Spleen (tissue), 13 donors: ENCODE results near the gene ACTR3C. TPM values are rescaled to one million over a fixed set of nuclear protein-coding genes. Genes with fewer than 3 reads are reported as not detected.
A peak's percentile ranks its signal among the peaks of the same experiment; 100 is the strongest.

Experiments used
- DNase-seq: peaks from one replicate; pipeline ENCODE4 v3.0.0-alpha.2; 2020
- H3K27ac ChIP-seq, 8 donors: fragments of 200-600 bp; sonication (generic) in 7 of 8; 1 replicate in 4 of 8; 2 replicates in 4 of 8; pipeline versions ENCODE4 v1.5.0 to v1.8.0; 2016 to 2021; ENCODE audit warnings: inconsistent platforms in 4 of 8, mild to moderate bottlenecking in 4 of 8, moderate library complexity in 1 of 8
- H3K27me3 ChIP-seq, 7 donors: fragments of 200-600 bp; sonication (generic) in 6 of 7; replicated peaks in 1 of 7; 1 replicate in 4 of 7; 2 replicates in 3 of 7; pipeline versions ENCODE4 v1.5.0 to v1.8.0; 2016 to 2021; ENCODE audit warnings: inconsistent platforms in 3 of 7, mild to moderate bottlenecking in 1 of 7
- H3K36me3 ChIP-seq, 6 donors: fragments of 200-600 bp; sonication (generic) in 5 of 6; 1 replicate in 4 of 6; 2 replicates in 2 of 6; pipeline versions ENCODE4 v1.5.0 to v1.8.0; 2016 to 2021; ENCODE audit warnings: inconsistent platforms in 2 of 6
- H3K4me1 ChIP-seq, 6 donors: fragments of 200-600 bp; sonication (generic) in 5 of 6; 1 replicate in 3 of 6; 2 replicates in 3 of 6; pipeline versions ENCODE4 v1.5.0 to v1.8.0; 2016 to 2021; ENCODE audit warnings: inconsistent platforms in 3 of 6
- H3K4me3 ChIP-seq, 8 donors: fragments of 200-600 bp; sonication (generic) in 7 of 8; 1 replicate in 4 of 8; 2 replicates in 4 of 8; pipeline versions ENCODE4 v1.5.0 to v1.8.0; 2016 to 2021; ENCODE audit warnings: inconsistent platforms in 4 of 8, mild to moderate bottlenecking in 4 of 8, moderate library complexity in 2 of 8
- H3K9me3 ChIP-seq, 8 donors: fragments of 200-600 bp; sonication (generic) in 7 of 8; 1 replicate in 4 of 8; 2 replicates in 4 of 8; pipeline versions ENCODE4 v1.5.0 to v1.8.0; 2016 to 2021; ENCODE audit warnings: inconsistent platforms in 4 of 8
- CTCF ChIP-seq, 11 experiments: fragments of 200-600 bp in 7 of 11; fragments of 450-650 bp in 4 of 11; sonication (generic) in 4 of 11; IDR thresholded peaks in 8 of 11; conservative IDR thresholded peaks in 3 of 11; 1 replicate in 7 of 11; 2 replicates in 4 of 11; pipeline versions ENCODE4 v1.4.0 to v1.8.0; 2016 to 2021; ENCODE audit warnings: antibody characterized with exemption in 11 of 11, inconsistent platforms in 4 of 11, mild to moderate bottlenecking in 1 of 11
- POLR2A ChIP-seq, 3 donors: fragments of 450-650 bp; IDR thresholded peaks; one replicate each; pipeline ENCODE4 v1.5.1; 2017; ENCODE audit warnings: antibody characterized with exemption in 3 of 3, mild to moderate bottlenecking in 1 of 3
- POLR2AphosphoS5 ChIP-seq, 3 donors: sonication (generic); formaldehyde crosslinking; IDR thresholded peaks; one replicate each; pipeline ENCODE4 v1.5.1; 2017; ENCODE audit warnings: antibody characterized with exemption in 3 of 3
- WGBS, 5 donors: extraction: QIAGEN DNeasy Blood & Tissue Kit in 3 of 5; methylation state at CpG; one replicate each; pipeline versions ENCODE4 v1.1.5 to v1.1.7; 2013 to 2018; 5-methylcytosine and 5-hydroxymethylcytosine counted together
- intact Hi-C: fragments of 100-400 bp; cut with DNase I; formaldehyde crosslinking; loops from one replicate; pipeline ENCODE4 v1.15.0; 2023; ENCODE audit warnings: low total_unique reads
- long read RNA-seq, 2 donors: transcript quantifications; one replicate each; lab custom pipeline, GENCODE V29; 2026
- polyA plus RNA-seq, 3 donors: library from polyadenylated mRNA; stranded (reverse); fragments of 200-250 nt; gene quantifications; one replicate each; pipeline ENCODE4 v1.2.1, GENCODE V29; 2013
- total RNA-seq, 7 donors: library from RNA; depleted of rRNA in 3 of 7; stranded (reverse); fragments of >200 nt in 3 of 7; fragmentation: NEBNext Ultra II Directional in 4 of 7; extraction: Animal tissue kit (Norgen Biotek cat#: 25700) in 4 of 7; gene quantifications; one replicate each; pipeline versions ENCODE4 v1.1.0 to v1.2.1, GENCODE V29; 2016 to 2021
- donor health status: healthy with polysubstance abuse.
- donor health status: DM: no; HTN: no; CAD: no; lungs with moderate emphysema.
- donor health status: DM: no; HTN: no; CAD: no.
- donor health status: Bipolar disorder and iron deficiency.
- donor health status: healthy.
- donor health status: DM: no; HTN: no; CAD: no.
- donor health status: DM: yes; HTN: yes; CAD: no.

ACTR3C gene
- total RNA-seq: 10 to 100 TPM in 4 of 7 donors, 1 to 10 TPM in 3; 6.6 to 18.6 (median 10.8) TPM
- 1 to 10 TPM in 2 of 3 donors, under 1 TPM in 1; 0.78 to 2.6 (median 1.6) TPM for polyA plus RNA-seq
- long read RNA-seq, donor 1: 0 reads
- long read RNA-seq, donor 2: 0 reads

GRCh38 chr7:150322833-150323681 lies at the start of gene ACTR3C, which contains the start of gene LRRC61:
Gene ACTR3C, minus strand, starts transcription at chr7:150323545. Its CDS starts 28,249 bp downstream, at chr7:150295296.
Gene LRRC61, plus strand, starts transcription at chr7:150323355. Its CDS starts 13,507 bp downstream, at chr7:150336862.
- TF ChIP-seq CTCF (IDR thresholded peaks at IDR 0.05 in 8 of 11, conservative IDR thresholded peaks at IDR 0.05 in 3 of 11) (peak in 8 of 11 experiments; percentile 9 to 49 (median 30)), POLR2A (IDR thresholded peaks at IDR 0.05) (no peak), POLR2AphosphoS5 (IDR thresholded peaks at IDR 0.05) (peak; percentile 85 to 90 (median 86))
- DNase-seq: peak; percentile 93
- Histone ChIP-seq H3K9me3 (no peaks in the 10 kb centered on the region), H3K4me1 (peaks cover 10 to 70% (median 38%) of the 10 kb centered on the region in 6 donors), H3K27ac (peak within 1 kb of the TSS; percentile 84 to 95 (median 92)), H3K4me3 (peak within 1 kb of the TSS; percentile 46 to 75 (median 62)), H3K36me3 (peaks cover 0 to 27% (median 8%) of the 10 kb centered on the region in 6 donors), H3K27me3 (peaks cover 0 to 4% (median 0%) of the 10 kb centered on the region in 7 donors)
- WGBS, 5 donors: 3 to 19% (median 6%) methylated on average over 21 to 82 of the region's 82 CpGs
- intact Hi-C loops: no loop called here

DNA sequence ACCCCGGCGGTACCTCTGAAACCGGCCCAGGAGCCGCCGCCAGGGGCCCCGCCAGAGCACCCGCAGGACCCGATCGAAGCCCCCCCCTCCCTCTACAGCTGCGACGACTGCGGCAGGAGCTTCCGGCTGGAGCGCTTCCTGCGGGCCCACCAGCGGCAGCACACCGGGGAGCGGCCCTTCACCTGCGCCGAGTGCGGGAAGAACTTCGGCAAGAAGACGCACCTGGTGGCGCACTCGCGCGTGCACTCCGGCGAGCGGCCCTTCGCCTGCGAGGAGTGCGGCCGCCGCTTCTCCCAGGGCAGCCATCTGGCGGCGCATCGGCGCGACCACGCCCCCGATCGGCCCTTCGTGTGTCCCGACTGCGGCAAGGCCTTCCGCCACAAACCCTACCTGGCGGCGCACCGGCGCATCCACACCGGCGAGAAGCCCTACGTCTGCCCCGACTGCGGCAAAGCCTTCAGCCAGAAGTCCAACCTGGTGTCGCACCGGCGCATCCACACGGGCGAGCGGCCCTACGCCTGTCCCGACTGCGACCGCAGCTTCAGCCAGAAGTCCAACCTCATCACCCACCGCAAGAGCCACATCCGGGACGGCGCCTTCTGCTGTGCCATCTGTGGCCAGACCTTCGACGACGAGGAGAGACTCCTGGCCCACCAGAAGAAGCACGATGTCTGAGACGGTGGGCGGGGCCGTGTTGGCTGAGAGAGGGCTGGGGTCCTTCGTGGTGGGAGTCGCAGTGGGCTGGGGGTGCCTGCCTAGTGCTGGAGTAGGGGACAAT lies 49.1 kb upstream of the ACTR3C start:
- 90 to 95% (median 93%) methylated on average over 37 to 79 of the region's 79 CpGs for WGBS, 5 donors
- Histone ChIP-seq H3K27ac (peak overlapping the region in 2 of 8 donors; percentile 5 to 45), H3K4me3 (no peak overlapping the region), H3K4me1 (peaks cover 28 to 93% (median 67%) of the 10 kb centered on the region in 6 donors), H3K36me3 (peaks cover 0 to 53% (median 35%) of the 10 kb centered on the region in 6 donors), H3K27me3 (no peaks in the 10 kb centered on the region), H3K9me3 (no peaks in the 10 kb centered on the region)
- no peak for DNase-seq
- no peak for TF ChIP-seq CTCF (IDR thresholded peaks at IDR 0.05 in 8 of 11, conservative IDR thresholded peaks at IDR 0.05 in 3 of 11)
- peak in 1 of 3 donors; percentile 65 for TF ChIP-seq POLR2AphosphoS5 (IDR thresholded peaks at IDR 0.05)
- TF ChIP-seq POLR2A (IDR thresholded peaks at IDR 0.05): no peak
- intact Hi-C loops: no loop called here

- Histone ChIP-seq H3K4me1 (peaks cover 28 to 93% (median 67%) of the 10 kb centered on the region in 6 donors), H3K4me3 (no peak overlapping the region), H3K36me3 (peaks cover 0 to 53% (median 35%) of the 10 kb centered on the region in 6 donors), H3K27me3 (no peaks in the 10 kb centered on the region), H3K9me3 (no peaks in the 10 kb centered on the region), H3K27ac (no peak overlapping the region)
- TF ChIP-seq POLR2A (IDR thresholded peaks at IDR 0.05) (no peak), POLR2AphosphoS5 (IDR thresholded peaks at IDR 0.05) (no peak), CTCF (IDR thresholded peaks at IDR 0.05 in 8 of 11, conservative IDR thresholded peaks at IDR 0.05 in 3 of 11) (no peak)
- intact Hi-C loops: no loop called here
- DNase-seq: no peak
- WGBS, 5 donors: 95 to 98% (median 96%) methylated on average over 19 to 30 of the region's 30 CpGs
Observed at GRCh38 chr7:150371996-150372270, 48.6 kb upstream of the ACTR3C start.
